Common myeloid progenitor, CD34-positive (primary cell): ENCODE measurements around the gene ERO1A.
"Not testable (repeated sequence)": the region's sequence is repeated elsewhere in the genome, so short reads cannot be mapped to it uniquely, and the experiment has no call there.

ENCODE experiments used
- CTCF ChIA-PET: fragments of 350-600 bp; sonication (Branson Sonifier 250); formaldehyde crosslinking; loops from one replicate; lab custom pipeline; 2021; ENCODE audit warnings: antibody characterized with exemption; lab: Charles Lee
- POLR2A ChIA-PET: fragments of 350-600 bp; sonication (Branson Sonifier 250); formaldehyde crosslinking; loops from one replicate; lab custom pipeline; 2021; ENCODE audit warnings: antibody characterized with exemption; lab: Charles Lee
- DNase-seq, 3 donors: peaks; one replicate each; pipeline versions ENCODE4 v3.0.0 to v3.0.0-alpha.2; 2013
- H3K27ac ChIP-seq, 2 experiments: 1 replicate in 1 of 2; 2 replicates in 1 of 2; pipeline ENCODE4 v1.7.0; 2013; ENCODE audit warnings: inconsistent platforms in 2 of 2, low read length in 2 of 2, mild to moderate bottlenecking in 2 of 2, low read depth in 1 of 2, moderate library complexity in 1 of 2; ENCODE audit not compliant: severe bottlenecking in 2 of 2, insufficient read depth in 1 of 2, poor library complexity in 1 of 2
- H3K27me3 ChIP-seq, 5 experiments: replicated peaks in 2 of 5; 1 replicate in 3 of 5; 2 replicates in 2 of 5; pipeline versions ENCODE4 v1.6.1 to v1.7.0; 2013; ENCODE audit warnings: low read length in 4 of 5, mild to moderate bottlenecking in 2 of 5, moderate library complexity in 2 of 5, inconsistent platforms in 1 of 5; ENCODE audit not compliant: insufficient read depth in 5 of 5, control insufficient read depth in 4 of 5
- H3K36me3 ChIP-seq, 4 experiments: 1 replicate in 2 of 4; 2 replicates in 2 of 4; pipeline versions ENCODE4 v1.6.1 to v1.7.0; 2013; ENCODE audit warnings: low read length in 3 of 4, control low read depth in 1 of 4, mild to moderate bottlenecking in 1 of 4; ENCODE audit not compliant: control insufficient read depth in 4 of 4, insufficient read depth in 4 of 4
- H3K4me1 ChIP-seq, 4 experiments: 1 replicate in 3 of 4; 2 replicates in 1 of 4; pipeline versions ENCODE4 v1.6.1 to v1.7.1; 2013; ENCODE audit warnings: low read length in 3 of 4, mild to moderate bottlenecking in 3 of 4, control low read depth in 1 of 4, inconsistent platforms in 1 of 4, moderate library complexity in 1 of 4; ENCODE audit not compliant: control insufficient read depth in 4 of 4, insufficient read depth in 4 of 4; ENCODE audit errors: control extremely low read depth in 1 of 4
- H3K4me3 ChIP-seq, 7 experiments: 1 replicate in 4 of 7; 2 replicates in 3 of 7; pipeline versions ENCODE4 v1.5.1 to v1.7.0; 2013; ENCODE audit warnings: mild to moderate bottlenecking in 7 of 7, low read length in 6 of 7, moderate library complexity in 6 of 7, inconsistent platforms in 2 of 7, low read depth in 2 of 7, control low read depth in 1 of 7; ENCODE audit not compliant: insufficient read depth in 4 of 7, control insufficient read depth in 1 of 7; ENCODE audit errors: extremely low read depth in 1 of 7
- H3K9me3 ChIP-seq, 5 experiments: 1 replicate in 4 of 5; 2 replicates in 1 of 5; pipeline versions ENCODE4 v1.6.1 to v1.7.1; 2013; ENCODE audit warnings: low read length in 4 of 5, mild to moderate bottlenecking in 2 of 5, inconsistent platforms in 1 of 5, low read depth in 1 of 5, moderate library complexity in 1 of 5; ENCODE audit not compliant: control insufficient read depth in 4 of 5, insufficient read depth in 2 of 5; ENCODE audit errors: control extremely low read depth in 1 of 5
- WGBS: methylation state at CpG from one replicate; pipeline ENCODE4 v1.1.5; 2013; ENCODE audit not compliant: insufficient coverage; 5-methylcytosine and 5-hydroxymethylcytosine counted together

ERO1A gene

DNA sequence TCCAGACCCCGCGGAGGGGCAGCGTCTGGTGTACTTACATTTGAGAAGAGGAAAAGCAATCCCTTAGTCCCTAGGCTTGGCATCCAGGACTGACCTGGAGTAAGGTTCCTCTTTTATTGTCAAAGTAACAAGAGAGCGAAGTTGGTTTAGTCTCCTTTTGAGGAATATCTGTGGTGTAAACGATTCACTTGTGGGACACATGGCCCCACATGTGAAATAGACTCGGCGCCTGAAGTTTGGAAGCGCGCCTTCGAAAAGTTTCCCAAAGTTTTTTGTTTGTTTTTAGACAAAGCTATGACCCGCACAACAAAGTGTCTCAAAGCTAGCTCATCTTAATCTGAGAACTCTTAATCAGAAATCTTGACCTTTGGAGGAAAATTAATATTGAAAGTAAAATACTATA, 35.4 kb upstream of the ERO1A start:
- peaks cover 5 to 27% (median 17%) of the 10 kb centered on the region in 4 experiments for H3K36me3 ChIP-seq
- ChIA-PET CTCF (interaction anchor here (1.5 kb wide), 1 partner anchor 12 kb away, joined by 3 read pairs; no protein-coding TSS in a partner anchor), POLR2A (interaction anchor here (0.6 kb wide), 1 partner anchor 832 kb away, joined by 3 read pairs; no protein-coding TSS in a partner anchor)
- peak overlapping the region; percentile 79 to 90 for H3K27ac ChIP-seq
- no peaks in the 10 kb centered on the region for H3K27me3 ChIP-seq
- H3K4me3 ChIP-seq = peak overlapping the region; percentile 89 to 99 (median 96)
- H3K9me3 ChIP-seq = no peaks in the 10 kb centered on the region
- peak in 1 of 3 donors; percentile 51 for DNase-seq
- WGBS = 4% methylated on average over 10 of the region's 11 CpGs
- peaks cover 6 to 16% (median 13%) of the 10 kb centered on the region in 4 experiments for H3K4me1 ChIP-seq

DNA sequence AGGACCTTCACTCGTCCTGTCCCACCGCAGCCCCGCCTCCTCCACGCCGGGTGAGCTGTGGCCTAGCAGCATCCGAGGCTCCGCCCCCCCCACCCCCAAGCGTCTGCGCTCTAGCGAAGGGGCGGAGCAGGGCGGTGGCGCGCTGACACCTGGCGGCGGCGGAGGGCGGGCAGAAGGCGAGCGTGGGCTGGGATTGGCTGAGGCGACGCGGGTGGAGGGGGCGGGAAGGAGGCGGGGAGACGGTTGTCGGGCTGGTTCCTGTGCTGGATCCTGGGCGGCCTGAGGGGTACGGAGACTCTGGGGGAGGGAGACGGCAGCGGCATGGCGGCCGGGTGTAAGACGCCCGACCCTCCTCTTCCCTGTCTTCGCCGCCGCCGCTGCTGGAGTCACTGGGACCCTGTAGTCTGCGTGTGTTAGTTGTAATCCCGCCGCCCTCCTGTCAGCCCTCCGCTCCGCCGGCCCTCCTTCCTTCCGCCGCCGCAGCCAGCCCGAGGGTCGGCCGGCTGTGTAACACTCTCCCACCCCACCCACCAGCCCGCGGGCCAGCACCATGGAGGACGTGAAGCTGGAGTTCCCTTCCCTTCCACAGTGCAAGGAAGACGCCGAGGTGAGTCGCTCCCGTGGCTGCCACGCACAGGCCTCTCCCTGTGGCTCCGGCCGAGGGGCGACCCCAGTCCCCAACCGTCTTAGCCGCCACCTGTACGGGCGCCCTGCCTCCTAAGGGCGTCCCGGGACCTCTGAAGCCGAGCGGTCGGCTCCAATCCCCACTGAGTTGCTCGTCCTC, 34.8 kb upstream of the ERO1A start, which contains the start of gene STYX:
Gene STYX, plus strand, starts transcription at position 242 of the 784 bp plus-strand sequence. Its CDS starts 309 bp downstream, at position 551.
- WGBS = 0% methylated on average over 28 of the region's 72 CpGs
- Histone ChIP-seq H3K9me3 (no peaks in the 10 kb centered on the region), H3K4me3 (peak within 1 kb of the TSS; percentile 89 to 99 (median 96)), H3K36me3 (peaks cover 7 to 32% (median 20%) of the 10 kb centered on the region in 4 experiments), H3K27me3 (no peaks in the 10 kb centered on the region), H3K4me1 (peaks cover 6 to 16% (median 13%) of the 10 kb centered on the region in 4 experiments), H3K27ac (peak within 1 kb of the TSS; percentile 79 to 90)
- POLR2A ChIA-PET = interaction anchor here (0.6 to 1.3 kb wide), 2 partner anchors 12 to 831 kb away, joined by 3 to 4 read pairs; no protein-coding TSS in a partner anchor
- DNase-seq = peak; percentile 97 to 98 (median 98)
- CTCF ChIA-PET = interaction anchor here (1.5 kb wide), 1 partner anchor 12 kb away, joined by 3 read pairs; no protein-coding TSS in a partner anchor

DNA sequence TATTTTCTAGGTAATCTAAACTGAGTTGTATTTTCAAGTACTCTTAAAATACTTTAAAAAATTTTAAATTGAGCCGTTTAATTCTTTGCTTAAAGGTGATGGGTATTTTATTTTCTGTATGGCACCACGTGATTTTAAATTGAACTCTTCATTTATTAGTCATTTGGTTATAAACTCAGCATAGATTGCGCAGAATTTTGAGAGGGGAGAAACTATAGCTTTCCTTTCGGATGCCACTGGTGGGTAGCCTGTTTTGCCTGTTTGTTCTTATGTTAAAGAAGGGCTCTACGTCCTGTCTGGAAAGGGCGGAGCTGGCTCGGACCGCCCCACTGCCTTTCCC, 34.2 kb upstream of the ERO1A start:
- CTCF ChIA-PET = interaction anchor here (1.7 kb wide), 1 partner anchor 12 kb away, joined by 5 read pairs; no protein-coding TSS in a partner anchor
- POLR2A ChIA-PET = interaction anchor here (1.3 kb wide), 1 partner anchor 13 kb away, joined by 4 read pairs; no protein-coding TSS in a partner anchor
- DNase-seq = no peak
- Histone ChIP-seq H3K4me1 (peaks cover 6 to 16% (median 13%) of the 10 kb centered on the region in 4 experiments), H3K36me3 (peaks cover 7 to 37% (median 22%) of the 10 kb centered on the region in 4 experiments), H3K4me3 (peak overlapping the region in 6 of 7 experiments; percentile 61 to 99 (median 94)), H3K27me3 (no peaks in the 10 kb centered on the region), H3K9me3 (no peaks in the 10 kb centered on the region), H3K27ac (peak overlapping the region in 1 of 2 experiments; percentile 69)
- WGBS = 0% methylated on average over 2 of the region's 8 CpGs

- WGBS = 92% methylated on average over 9 of the region's 15 CpGs
- ChIA-PET CTCF (interaction anchor here (1.7 kb wide), 1 partner anchor 12 kb away, joined by 5 read pairs; no protein-coding TSS in a partner anchor), POLR2A (interaction anchor here (1.3 kb wide), 1 partner anchor 13 kb away, joined by 4 read pairs; no protein-coding TSS in a partner anchor)
- DNase-seq, H3K9me3 ChIP-seq, H3K27me3 ChIP-seq: not testable (repeated sequence)
- Histone ChIP-seq H3K4me3 (peak overlapping the region in 1 of 7 experiments; percentile 94), H3K27ac (peak overlapping the region in 1 of 2 experiments; percentile 69), H3K36me3 (peaks cover 11 to 42% (median 26%) of the 10 kb centered on the region in 4 experiments), H3K4me1 (peaks cover 6 to 16% (median 13%) of the 10 kb centered on the region in 4 experiments)
Measured at GRCh38 chr14:52729035-52729434, 33.7 kb upstream of the ERO1A start.

GRCh38 chr14:52727509-52727908, 32.2 kb upstream of the ERO1A start:
- H3K9me3 ChIP-seq, H3K27me3 ChIP-seq, H3K4me3 ChIP-seq, DNase-seq, H3K27ac ChIP-seq, POLR2A ChIA-PET: not testable (repeated sequence)
- 100% methylated on average over 1 of the region's 2 CpGs for WGBS
- CTCF ChIA-PET = interaction anchor here (1.2 kb wide), 1 partner anchor 8 kb away, joined by 5 read pairs; no protein-coding TSS in a partner anchor
- peaks cover 13 to 51% (median 37%) of the 10 kb centered on the region in 4 experiments for H3K36me3 ChIP-seq
- H3K4me1 ChIP-seq = peaks cover 6 to 16% (median 13%) of the 10 kb centered on the region in 4 experiments

- no peak for DNase-seq
- H3K4me3 ChIP-seq = no peak overlapping the region
- no peaks in the 10 kb centered on the region for H3K9me3 ChIP-seq
- no peak overlapping the region for H3K27ac ChIP-seq
- H3K4me1 ChIP-seq = peaks cover 0 to 2% (median under 1%) of the 10 kb centered on the region in 4 experiments
- CTCF ChIA-PET = interaction anchor here (0.9 to 3.2 kb wide), 2 partner anchors 10 to 13 kb away, joined by 3 to 10 read pairs; no protein-coding TSS in a partner anchor
- H3K27me3 ChIP-seq = no peaks in the 10 kb centered on the region
- peaks cover 13 to 74% (median 52%) of the 10 kb centered on the region in 4 experiments for H3K36me3 ChIP-seq
- POLR2A ChIA-PET = no interaction called here
Measured at GRCh38 chr14:52724360-52724644, 28.9 kb upstream of the ERO1A start.
